ENCODE results near the gene MTFR1L.

The MTFR1L gene

DNA sequence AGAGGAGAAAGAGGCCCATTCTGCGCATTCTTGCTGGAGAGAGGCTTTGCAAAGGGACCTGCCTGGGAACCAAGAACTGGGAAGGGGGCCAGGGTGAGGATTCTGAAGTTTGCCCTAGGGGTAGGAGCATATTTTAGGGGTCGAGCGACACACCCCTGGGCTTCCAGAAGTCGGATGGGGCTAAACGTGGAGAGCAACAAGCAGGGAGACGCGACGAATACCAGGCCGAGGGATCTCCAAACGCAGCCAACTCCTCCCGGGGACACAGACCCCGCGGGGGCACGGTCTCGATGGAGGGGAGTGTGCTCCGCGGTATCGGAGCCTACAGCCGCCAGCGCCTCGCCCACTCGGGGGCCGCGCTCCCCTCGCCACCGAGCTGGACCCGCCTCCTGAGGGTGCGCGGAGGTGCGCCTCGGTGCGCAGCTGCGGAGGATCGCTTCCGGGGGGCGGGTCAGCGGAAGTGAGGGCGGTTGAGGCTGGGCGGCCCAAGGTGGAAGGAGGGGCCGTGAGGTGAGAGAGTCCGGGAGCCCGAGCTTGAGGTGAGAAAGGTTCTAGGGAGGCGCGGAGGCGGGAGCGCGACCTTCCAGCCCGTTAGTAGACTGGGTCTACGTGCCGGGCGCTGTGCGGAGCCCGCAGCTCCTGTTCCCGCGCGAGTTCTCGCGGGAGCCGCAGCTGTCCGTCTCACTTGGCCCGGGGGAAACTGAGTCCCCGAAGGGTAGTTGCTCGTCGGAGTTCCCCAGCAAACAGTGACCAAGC lies at the start of gene MTFR1L:
Gene MTFR1L, plus strand, starts transcription at position 464 of the 756 bp plus-strand sequence. CDS start 3,151 bp downstream, outside the sequence.
- DNase-seq, result peak; percentile 82

GRCh38 chr1:25770541-25771220 lies 49.1 kb upstream of the MTFR1L start:
- no peak for DNase-seq

GRCh38 chr1:25771221-25772114 lies 48.3 kb upstream of the MTFR1L start:
- DNase-seq, result no peak

DNA sequence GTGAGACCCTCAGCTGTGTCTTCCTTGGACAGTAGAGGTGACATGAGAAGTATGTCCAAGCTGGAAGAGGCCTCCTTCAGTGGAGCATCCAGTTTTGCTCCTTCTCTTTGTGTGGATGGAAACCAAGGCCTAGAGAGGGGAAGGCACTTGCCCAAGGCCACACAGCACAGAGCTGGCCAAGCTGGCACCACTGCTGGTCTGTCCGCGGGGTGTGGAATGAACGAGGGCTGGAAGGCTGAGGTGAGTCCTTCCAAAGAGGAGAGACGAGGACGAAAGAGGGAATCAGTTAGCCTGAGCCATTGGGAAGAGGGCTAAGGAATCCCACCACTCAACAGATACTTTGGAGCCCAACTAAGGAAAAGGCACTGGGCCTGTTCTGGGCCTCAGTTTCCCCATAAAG lies 47.6 kb upstream of the MTFR1L start:
- no peak for DNase-seq

DNA sequence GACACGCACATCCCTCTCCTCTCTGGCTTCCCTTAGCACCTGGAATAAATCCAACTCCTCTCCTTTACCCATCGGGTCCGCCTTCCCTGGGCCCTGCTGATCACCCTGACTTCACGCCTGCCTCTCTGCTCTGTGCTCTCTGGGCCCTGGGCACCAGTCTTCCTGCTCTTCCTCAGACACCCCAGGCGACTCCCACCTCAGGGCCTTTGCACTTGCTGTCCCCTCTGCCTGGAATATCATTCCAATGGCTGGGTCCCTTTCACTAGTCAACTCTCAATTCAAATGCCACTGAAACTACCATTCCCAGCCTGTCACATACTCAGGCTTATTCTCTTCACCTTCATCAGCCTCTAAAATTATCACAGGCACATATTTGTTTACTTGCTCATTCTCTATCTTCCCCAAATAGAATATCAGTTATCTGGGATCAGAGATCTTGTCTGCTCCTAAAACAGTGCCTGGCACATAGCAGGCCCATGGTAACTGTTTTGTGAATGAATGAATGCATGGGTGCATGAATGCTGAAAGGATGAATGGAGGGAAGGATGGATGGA lies 47.0 kb upstream of the MTFR1L start:
- no peak for DNase-seq

- no peak for DNase-seq
Observed at GRCh38 chr1:25773441-25774125, 46.2 kb upstream of the MTFR1L start.

- no peak for DNase-seq
Observed at GRCh38 chr1:25774206-25774803, 45.4 kb upstream of the MTFR1L start.

DNA sequence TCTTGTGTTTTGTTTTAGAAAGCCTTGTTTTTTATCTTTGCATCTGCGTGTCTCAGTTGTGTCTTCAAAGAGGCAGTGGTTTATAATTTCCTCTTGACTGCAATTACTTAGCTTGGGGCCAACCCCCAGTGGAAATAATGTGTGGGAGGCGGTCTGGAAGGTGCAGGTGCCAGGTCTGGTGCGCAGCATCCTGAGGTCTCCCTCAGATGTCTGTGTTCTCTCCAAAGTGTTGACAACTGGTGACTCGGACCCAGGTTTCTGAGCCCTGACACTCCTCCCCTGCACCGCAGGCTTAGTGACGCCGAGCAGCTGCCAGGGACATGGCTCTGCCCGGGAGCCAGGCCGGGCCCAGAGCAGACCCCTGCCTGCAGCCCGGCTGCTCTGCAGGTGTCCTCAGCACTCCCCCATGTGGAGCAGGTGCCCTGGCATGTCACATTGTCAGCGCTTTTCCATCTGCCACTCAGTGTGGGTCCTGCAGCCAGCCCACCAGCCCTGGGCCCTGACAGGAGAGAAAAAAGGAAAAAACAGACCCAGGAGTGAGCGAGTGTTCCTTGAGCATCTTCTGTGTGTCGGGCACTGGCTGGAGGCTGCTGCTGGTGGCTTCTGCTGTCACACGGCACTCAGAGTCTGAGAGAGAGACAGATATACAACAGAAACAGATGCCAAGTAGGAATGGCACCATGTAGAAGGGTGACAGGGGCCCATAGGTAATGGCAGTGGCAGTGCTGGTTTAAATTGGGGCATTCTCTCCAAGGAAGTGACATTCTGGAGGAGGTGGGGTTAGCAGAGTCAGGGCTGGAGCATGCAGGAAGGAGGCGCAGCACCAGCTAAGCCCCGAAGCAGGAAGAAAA lies 44.6 kb upstream of the MTFR1L start:
- no peak for DNase-seq

DNA sequence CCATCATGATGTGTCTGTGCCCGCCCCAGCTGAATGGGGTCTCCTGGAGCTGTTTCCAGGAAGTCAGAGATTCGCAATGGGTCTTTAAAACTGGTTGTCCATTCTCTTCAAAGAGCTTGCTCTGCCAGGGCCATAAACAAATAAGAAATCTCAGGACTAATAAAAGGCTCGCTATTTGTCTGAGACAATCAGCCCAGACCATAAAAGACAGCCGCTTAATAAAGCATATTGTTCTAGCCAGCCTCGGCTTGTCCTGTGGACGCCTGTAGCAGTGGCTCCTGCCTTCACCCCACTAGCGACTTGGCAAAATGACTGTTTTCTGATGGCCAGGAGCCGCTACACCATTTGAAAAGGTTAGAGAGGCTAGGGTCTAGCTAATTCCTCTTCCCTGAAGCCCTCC lies 40.4 kb upstream of the MTFR1L start:
- no peak for DNase-seq

DNA sequence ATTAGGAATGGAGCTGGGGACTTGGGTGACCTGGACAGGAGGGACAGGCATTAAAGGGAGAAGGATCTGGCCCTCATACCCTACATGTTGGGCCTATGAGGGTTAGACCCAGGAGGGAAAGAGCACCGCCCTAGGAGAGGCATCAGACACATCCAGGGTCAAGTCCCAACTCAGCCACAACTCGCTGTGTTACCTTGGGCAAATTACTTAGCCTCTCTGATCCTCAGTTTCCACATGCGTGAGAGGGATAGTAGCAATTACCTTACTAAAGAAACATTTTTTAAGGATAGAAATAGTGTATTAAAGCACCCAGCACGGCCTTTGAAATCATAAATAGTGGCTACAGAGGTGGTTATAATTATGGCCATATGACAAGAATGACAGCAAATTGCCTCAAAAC lies 39.9 kb upstream of the MTFR1L start:
- DNase-seq, result no peak

DNA sequence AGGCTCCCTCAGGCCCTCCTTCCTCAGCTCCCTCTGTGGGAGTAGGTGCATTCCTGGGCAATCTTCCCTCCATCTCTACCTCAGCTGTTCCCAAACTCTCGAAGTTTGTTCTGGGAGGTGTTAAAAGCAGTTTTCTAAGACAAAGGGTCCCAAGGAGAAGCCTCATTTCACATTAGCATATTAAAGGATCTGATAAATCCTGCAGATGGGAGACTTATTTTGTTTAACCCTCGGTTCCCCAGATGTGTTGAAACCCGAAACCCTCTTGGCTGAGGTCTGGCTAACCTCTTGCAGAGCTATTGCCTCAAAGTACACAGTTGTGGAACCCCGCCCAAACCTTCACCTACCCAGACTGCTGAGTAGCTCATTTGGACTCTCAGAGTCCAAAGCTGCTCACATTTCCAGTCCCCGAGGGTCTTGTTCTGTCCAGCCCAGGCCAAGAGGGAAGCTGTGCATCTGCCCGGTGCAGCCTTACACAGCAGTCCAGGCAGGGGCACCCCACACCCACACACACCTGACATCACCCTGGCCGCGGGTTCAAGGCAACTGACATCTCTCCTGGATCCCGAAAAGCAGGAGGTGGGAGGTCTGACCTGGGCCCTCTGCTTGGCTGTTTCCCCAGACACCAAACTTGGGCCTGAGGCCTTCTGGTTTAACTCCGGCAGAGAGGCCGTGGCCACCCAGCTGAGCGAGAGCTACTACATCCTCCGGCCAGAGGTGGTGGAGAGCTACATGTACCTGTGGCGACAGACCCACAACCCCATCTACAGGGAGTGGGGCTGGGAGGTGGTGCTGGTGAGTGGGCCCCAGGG lies 39.2 kb upstream of the MTFR1L start:
- DNase-seq, result no peak

DNA sequence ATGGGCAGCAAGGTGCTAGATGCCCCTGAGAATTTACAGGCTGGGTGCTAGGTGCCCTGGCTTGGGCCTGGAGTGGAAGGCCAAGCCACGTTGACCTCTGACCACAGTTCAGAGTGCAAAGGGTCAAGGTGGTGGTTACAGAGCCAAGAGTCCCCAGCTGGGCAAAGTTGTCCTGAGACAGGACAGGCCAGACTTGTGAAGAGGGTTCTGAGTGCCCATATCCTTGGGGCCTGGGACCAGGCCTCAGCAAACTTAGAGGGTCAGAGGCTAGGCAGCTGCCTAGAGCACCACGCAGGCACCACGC lies 38.7 kb upstream of the MTFR1L start:
- DNase-seq, result no peak

GRCh38 chr1:25782608-25783201 lies 37.0 kb upstream of the MTFR1L start:
- DNase-seq, result no peak

DNA sequence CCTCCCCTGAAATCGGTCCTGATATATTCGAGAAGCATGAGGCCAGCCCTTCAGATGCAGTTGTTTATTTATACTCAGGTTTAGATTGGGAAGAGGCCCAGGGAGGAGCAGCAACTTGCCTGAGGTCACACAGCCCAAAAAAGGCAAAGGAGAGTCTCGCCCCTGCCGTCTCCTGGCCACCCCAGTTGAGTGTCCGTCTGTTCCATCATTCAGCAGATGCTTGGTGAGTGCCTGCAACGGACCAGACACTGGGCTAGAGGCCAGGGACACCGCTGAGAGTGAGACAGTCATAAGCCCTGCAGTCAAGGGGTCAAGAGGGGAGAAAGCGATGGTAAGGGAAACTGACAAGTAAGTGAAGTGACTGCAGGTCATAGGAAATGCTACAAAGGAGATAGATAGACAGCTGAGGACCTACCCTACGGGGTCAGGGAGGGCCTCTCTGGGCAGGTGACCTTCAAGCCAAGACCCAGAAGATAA lies 35.1 kb upstream of the MTFR1L start:
- no peak for DNase-seq

GRCh38 chr1:25785333-25786067 lies 34.3 kb upstream of the MTFR1L start:
- DNase-seq, result no peak

DNA sequence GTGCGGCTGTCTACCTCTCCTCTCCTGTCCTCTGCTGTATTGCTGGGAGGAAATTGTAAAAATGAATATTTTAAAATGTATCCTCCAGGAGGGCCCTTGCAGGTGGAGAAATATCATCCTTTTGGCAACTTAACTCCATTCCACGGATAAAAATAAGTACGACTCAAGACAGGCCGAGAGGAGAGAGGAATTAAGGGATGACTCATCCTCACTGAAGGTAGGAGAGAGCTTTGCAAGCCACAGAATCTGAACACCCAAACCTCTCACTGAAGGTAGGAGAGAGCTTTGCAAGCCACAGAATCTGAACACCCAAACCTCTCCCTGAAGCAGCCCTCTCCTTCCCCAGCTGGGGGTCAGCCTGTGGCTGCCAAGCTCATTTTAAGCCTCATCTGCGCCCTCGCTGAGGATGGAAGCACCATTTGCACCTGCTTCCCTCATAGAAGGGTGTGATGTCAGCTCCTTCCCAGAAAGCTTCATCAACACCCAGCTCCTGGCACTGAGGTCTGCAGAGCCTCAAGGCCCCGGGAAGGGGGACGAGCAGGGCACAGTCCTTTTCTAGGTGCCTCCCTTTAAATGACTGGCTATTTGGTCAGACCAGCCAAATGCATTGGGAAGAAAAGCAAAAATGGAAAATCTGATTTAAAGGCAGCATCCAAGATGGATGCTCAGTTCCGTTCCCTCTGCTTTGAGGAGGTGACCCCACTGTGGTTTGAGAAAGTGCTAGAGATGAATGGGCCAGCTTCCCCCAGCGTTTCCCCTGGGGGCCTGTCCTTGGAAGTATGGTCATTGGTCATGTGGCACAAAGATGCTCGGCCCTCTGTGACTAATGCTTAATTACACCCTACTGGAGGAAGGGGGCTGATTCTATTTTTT lies 32.6 kb upstream of the MTFR1L start:
- DNase-seq, result peak; percentile 20

- no peak for DNase-seq
Observed at GRCh38 chr1:25787760-25788166, 32.0 kb upstream of the MTFR1L start.

- no peak for DNase-seq
Observed at GRCh38 chr1:25790472-25790871, 29.3 kb upstream of the MTFR1L start.

Data from NCI-H226 (cell line).